Hematopoietic multipotent progenitor cell treated with erythropoietin and hydrocortisone succinate and interleukin-3 and kit ligand, for 8 days (in vitro differentiated cells): ENCODE results near the gene ZFP1.
A peak's percentile ranks its signal among the peaks of the same experiment; 100 is the strongest.
"Not testable (repeated sequence)": the region's sequence is repeated elsewhere in the genome, so short reads cannot be mapped to it uniquely, and the experiment has no call there.

ENCODE experiments used
- DNase-seq: peaks from one replicate; pipeline ENCODE4 v3.0.0-alpha.2; 2015

The ZFP1 gene

GRCh38 chr16:75113541-75114121 is 34.7 kb upstream of the ZFP1 start:
- DNase-seq = no peak

DNA sequence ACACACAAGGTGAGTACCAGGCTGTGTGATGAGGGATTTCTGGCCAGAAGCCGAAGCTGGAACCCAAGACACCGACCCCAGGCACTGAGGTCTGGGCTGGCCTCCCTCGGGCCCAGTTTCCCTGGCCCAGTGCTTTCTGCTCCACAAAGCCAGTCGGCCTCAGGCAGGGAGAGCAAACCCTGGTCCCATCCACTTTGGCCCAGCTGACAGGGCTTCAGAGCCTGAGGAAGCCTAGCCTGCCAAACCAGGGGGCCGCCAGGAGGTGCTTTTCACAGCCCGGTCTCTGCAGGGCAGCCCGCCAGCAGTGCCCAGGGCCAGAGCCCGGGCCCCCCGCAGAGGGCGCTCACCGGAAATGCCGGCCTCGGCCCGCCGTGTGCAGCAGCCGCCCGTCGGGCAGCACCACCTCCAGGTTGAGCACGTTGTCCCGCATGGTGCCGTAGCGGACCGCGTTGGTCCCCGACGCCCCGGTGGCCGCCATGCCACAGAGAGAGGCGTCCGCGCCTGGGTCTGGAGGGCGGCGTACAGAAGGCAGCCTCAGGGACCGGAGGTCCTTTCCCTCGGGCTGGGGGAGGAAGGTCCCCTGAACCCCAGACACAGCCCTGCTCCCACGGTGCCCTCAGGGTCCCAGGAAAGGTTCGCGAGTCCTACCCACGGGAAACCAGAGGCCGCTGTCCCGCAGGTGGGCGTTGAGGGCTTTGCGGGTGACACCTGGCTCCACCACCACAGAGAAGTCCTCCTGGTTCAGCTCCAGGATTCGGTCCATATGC is 34.0 kb upstream of the ZFP1 start:
- no peak for DNase-seq

- DNase-seq = no peak
These were observed 33.1 kb upstream of the ZFP1 start for GRCh38 chr16:75114946-75115825.

- DNase-seq = peak; percentile 75
These were observed 32.0 kb upstream of the ZFP1 start, which contains the start of gene LDHD for GRCh38 chr16:75116081-75116910. TSS of gene LDHD (minus strand) at chr16:75116780. CDS start at chr16:75116720, 60 bp downstream.

DNA sequence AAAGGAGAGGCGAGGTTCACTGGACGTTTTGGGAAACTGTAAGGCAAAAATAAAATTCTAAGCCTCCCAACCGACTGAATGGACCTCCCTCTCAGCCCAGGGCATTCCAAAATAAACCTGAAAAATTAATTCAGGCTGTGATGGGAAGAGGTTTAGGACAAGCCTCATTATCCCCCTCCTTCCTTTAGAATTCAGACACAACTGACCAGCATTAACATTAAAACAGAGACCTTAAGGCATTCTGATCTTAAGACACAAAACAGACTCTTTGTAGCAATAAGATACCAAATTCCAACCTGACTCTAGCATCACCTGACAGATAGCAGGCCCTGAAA is 31.4 kb upstream of the ZFP1 start:
- no peak for DNase-seq

DNA sequence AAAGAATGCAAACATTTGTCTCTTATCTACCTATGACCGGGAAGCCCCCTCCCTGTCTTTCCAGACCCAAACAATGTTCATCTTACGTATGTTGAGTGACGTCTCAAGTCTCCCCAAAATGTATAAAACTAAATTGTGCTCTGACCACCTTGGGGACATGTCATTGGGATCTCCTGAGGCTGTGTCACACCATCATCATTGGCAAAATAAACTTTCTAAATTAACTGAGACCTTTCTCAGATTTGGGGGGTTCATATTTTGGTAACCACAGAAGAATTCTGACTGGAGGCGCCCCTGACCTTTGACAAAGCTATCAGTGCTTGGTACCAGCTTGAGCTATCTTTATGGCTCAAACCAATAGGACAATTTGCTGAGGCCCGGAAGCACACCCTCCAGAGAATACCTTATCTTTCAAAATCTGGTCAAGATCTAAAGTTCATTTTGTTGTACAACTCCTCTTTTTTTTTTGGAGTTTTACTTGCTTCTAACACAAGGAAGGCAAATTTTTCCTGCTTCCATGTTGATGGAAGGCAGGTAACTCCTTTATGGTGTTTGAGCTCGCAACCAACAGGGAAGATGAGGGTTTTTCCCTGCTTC is 29.3 kb upstream of the ZFP1 start:
- no peak for DNase-seq

GRCh38 chr16:75120253-75120652 is 28.1 kb upstream of the ZFP1 start:
- DNase-seq = no peak

GRCh38 chr16:75121949-75122568 is 26.3 kb upstream of the ZFP1 start:
- peak; percentile 28 for DNase-seq

GRCh38 chr16:75122609-75123008 is 25.7 kb upstream of the ZFP1 start:
- DNase-seq = no peak

DNA sequence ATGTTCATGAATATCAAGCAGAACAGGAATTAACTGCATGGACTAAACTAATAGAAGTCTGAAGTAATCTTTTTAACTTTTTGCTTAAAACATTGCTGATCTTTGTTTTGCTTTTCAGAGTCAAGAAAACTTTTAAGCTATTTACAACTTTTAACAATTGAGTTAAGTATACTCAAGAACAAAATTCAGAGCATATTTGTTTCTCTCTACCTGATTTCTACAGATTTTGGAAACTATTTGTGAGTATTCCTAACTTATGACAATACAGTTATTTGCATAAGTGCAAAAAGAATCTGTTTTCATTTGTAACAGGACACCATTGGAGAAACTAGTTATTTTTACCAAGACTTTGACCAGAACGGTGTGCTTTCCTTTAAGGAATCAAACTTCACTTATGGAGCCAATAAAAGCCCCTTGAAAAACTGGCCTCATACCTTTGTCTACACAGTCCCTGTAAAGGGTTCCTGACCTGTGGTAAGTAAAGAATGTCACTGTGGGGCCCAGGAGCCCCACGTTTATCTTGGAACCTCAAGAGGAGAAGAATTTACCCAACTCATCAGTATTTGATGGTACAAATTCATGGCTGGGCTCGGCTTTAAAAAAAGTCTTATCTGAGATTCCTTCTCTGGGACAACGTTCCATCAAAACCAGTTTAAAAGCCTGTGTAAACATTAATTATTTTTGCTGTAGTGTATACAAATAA is 20.5 kb upstream of the ZFP1 start:
- DNase-seq = no peak

DNA sequence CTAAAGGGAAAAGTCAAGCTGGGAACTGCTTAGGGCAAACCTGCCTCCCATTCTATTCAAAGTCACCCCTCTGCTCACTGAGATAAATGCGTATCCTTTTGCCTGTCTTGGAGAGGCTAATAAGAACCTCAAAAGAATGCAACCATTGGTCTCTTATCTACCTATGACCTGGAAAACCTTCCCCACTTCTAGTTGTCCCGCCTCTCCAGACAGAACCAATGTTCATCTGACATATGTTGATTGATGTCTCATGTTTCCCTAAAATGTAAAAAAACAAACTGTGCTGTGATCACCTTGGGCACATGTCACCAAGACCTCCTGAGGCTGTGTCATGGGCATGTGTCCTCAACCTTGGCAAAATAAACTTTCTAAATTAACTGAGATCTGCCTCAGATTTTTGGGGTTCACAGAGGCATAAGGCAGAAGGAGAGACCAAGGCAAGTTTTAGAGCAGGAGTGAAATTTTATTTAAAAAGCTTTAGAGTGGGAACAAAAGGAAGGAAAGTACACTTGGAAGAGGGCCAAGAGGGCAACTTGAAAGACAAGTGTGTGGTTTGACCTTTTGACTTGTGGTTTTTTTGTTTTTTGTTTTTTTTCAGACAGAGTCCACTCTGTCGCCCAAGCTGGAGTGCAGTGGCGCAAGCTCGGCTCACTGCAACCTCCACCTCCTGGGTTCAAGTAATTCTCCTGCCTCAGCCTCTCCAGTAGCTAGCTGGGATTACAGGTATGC is 18.7 kb upstream of the ZFP1 start:
- DNase-seq = not testable (repeated sequence)

DNA sequence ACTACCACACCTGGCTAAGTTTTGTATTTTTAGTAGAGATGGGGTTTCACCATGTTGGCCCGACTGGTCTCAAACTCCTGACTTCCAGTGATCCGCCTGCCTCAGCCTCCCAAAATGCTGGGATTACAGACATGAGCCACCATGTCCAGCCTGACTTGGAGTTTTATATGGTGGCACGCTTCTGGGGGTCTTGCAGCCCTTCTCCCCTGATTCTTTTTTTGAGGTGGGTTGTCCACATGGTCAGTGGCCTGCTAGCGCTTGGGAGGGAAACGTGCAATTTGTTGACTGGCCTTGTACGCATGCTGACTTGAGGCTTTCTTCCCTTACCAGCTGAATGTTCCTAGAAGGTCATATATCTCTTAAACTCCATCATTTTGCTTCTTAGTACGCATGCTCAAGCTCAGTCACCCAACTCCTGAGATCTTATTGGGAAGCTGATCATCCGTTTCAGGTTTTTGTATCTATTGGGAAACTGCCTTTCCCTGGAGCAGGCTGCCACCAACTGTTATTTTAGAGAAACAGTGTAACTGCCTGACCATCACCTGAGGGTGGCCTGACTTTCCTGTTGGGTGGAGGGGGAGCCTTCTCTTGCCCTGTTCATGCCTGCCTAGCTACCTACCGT is 18.1 kb upstream of the ZFP1 start:
- peak; percentile 44 for DNase-seq

DNA sequence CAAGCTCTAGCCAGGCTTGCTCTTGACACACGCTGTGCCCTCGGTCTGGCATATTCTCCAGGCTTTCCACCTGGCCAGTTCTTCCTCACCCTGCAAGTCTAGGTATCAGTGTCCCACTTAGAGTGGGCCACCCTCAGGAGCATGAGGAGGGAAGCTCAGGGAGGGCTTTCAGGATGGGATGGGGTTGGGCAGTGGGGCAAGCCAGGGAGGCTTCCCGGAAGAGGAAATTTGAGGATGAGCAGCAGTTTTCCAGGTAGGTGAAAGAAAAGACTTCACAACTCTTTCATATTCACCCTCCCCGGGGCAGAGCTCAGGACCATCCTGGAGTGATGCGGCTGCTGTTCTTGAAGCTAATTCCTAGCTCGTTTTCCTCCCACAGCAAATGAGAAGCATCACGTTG is 17.2 kb upstream of the ZFP1 start:
- DNase-seq = no peak

DNA sequence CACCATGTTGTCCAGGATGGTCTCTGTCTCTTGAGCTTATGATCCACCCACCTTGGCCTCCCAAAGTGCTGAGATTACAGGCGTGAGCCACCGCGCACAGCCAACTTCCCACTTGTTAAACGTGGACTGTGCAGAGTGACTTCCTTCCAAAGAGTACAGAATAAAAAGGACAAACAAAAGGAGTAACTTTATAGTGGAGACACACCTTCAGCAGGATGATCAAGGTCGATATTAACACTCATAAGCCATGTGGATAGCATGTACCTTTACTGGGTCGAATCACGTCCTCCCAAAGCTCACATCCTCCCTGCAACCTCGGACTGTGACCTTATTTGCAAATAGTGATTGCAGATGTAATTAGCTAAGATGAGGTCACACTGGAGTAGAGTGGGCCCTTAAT is 10.1 kb upstream of the ZFP1 start:
- DNase-seq = no peak

DNA sequence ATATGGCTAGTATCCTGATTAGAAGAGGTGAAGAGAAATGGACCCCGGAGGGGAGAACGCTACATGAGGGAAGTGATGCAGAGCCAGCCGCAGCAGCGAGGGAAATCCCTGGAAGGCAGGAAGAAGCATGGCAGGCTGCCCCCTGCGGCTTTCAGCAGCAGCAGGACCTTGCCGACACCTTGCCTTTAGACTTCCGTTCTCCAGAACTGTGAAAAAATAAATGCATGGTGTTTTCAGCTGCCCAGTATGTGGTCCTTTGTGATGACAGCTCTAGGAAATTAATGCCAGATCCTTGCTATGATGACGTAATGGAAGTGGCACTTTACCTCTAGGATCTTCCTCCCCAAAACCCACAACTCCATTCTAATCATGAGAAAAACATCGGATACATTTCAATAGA is 9.7 kb upstream of the ZFP1 start:
- no peak for DNase-seq

- no peak for DNase-seq
These were observed 8.8 kb upstream of the ZFP1 start for GRCh38 chr16:75139498-75139897.

DNA sequence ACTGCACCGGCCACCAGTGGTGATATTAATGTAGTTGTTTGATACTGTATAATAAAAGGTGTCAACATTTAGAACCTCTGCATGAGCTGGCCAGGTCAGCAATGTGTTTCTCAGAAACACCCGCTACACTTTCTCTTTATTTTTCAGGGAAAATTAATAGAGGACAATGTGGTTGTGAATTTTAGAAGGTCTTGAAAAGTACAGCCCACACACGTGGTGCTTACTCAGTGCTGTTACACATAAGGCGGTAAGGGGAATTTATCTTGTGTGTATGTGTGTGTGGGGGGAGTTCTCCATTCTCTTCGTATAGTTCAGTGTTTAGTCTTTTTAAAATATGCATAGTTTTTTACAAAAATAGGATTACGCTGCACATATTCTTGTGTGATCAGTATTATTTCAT is 4.4 kb upstream of the ZFP1 start:
- no peak for DNase-seq

DNA sequence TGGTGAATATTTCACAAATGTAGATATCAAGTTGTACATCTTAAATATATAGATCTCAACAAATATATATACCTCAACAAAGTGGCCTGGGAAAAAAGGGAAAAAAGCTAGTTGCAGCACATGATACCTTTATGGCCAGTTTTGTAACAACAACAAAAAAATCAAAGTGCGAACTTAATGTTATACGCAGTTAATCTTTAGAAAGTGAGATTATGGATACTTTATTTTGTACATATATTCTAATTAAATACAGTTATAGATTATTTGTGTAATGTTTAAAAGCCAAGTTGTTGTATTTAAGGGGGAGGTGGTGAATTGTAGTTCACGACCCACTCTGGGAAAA is 385 bp upstream of the ZFP1 start:
- DNase-seq = no peak

DNA sequence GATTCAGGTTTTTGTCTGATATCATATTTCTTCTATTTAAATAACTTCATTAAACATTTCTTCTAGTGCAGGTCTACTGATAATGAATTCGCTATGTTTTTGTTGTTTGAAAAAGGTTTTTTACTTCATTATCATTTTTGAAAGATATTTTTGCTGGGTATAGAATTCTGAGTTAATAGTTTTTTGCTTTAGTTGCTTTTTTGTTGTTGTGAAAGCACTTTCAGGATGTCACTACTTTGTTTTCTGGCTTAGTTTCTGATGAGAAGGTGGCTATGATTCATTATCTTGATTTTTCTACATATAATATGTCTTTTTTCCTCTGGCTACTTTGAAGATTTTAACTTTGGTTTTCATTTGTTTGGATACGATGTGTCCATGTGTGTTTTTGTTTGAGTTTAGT is 3.5 kb downstream of the ZFP1 start:
- DNase-seq = no peak

- no peak for DNase-seq
These were observed 4.3 kb downstream of the ZFP1 start for GRCh38 chr16:75152635-75153034.
